ENCODE results near the gene RFPL4A.

The RFPL4A gene

GRCh38 chr19:55809381-55810058 lies 50.6 kb downstream of the RFPL4A start:
- POLR2A ChIA-PET (ENCODE audit: low non-redundant PET): no interaction called here
- CTCF ChIA-PET: interaction anchor here (0.5 kb wide), 1 partner anchor 20 kb away, joined by 3 read pairs; no protein-coding TSS in a partner anchor

GRCh38 chr19:55811340-55811739 lies 52.4 kb downstream of the RFPL4A start:
- TF ChIP-seq CTCF (conservative IDR thresholded peaks at IDR 0.05; ENCODE audit: low read depth): no peak
- POLR2A ChIA-PET (ENCODE audit: low non-redundant PET): no interaction called here
- CTCF ChIA-PET: no interaction called here

More at GRCh38 chr19:55809381-55810058, 50.6 kb downstream of the RFPL4A start:
- H3K27ac ChIP-seq: no peak overlapping the region
- TF ChIP-seq CTCF (conservative IDR thresholded peaks at IDR 0.05; ENCODE audit: low read depth): no peak; the same call in 1 of the 2 replicates
- DNase-seq (ENCODE audit: low spot score): no peak

GRCh38 chr19:55812449-55812848 lies 53.6 kb downstream of the RFPL4A start:
- CTCF ChIA-PET: interaction anchor here (0.6 kb wide), 1 partner anchor 96 kb away, joined by 3 read pairs; no protein-coding TSS in a partner anchor
- no peak for DNase-seq (ENCODE audit: low spot score)
- H3K27ac ChIP-seq: no peak overlapping the region
- POLR2A ChIA-PET (ENCODE audit: low non-redundant PET): no interaction called here
- TF ChIP-seq CTCF (conservative IDR thresholded peaks at IDR 0.05; ENCODE audit: low read depth): no peak

More at GRCh38 chr19:55811340-55811739, 52.4 kb downstream of the RFPL4A start:
- H3K27ac ChIP-seq: no peak overlapping the region
- DNase-seq (ENCODE audit: low spot score): no peak
